Astrocyte (in vitro differentiated cells and primary cell): ENCODE data around the gene SLC35A3. TPM values are rescaled to one million over a fixed set of nuclear protein-coding genes. Genes with fewer than 3 reads are reported as not detected.
"Not testable (repeated sequence)": the region's sequence is repeated elsewhere in the genome, so short reads cannot be mapped to it uniquely, and the experiment has no call there.

Source experiments
- DNase-seq: peaks from one replicate; pipeline ENCODE4 v3.0.0-alpha.2; 2010; ENCODE audit warnings: low read depth
- FAIRE-seq: peaks from 2 replicates; lab custom pipeline; 2011; peaks lifted over from hg19 to GRCh38; lab: Jason Lieb, UNC
- H2AFZ ChIP-seq: 2 replicates; pipeline ENCODE4 v1.6.0; 2012; ENCODE audit warnings: low read depth, low read length, inconsistent platforms
- H3K27ac ChIP-seq: 2 replicates; pipeline ENCODE4 v1.5.1; 2011; ENCODE audit warnings: low read depth, low read length, inconsistent platforms
- H3K27me3 ChIP-seq: 2 replicates; pipeline ENCODE4 v1.6.0; 2011; ENCODE audit warnings: low read length, inconsistent platforms; ENCODE audit not compliant: insufficient read depth
- H3K36me3 ChIP-seq: 2 replicates; pipeline ENCODE4 v1.5.1; 2011; ENCODE audit warnings: low read length, inconsistent platforms; ENCODE audit not compliant: insufficient read depth
- H3K4me1 ChIP-seq: 2 replicates; pipeline ENCODE4 v1.5.1; 2011; ENCODE audit warnings: low read length, inconsistent platforms; ENCODE audit not compliant: insufficient read depth
- H3K4me2 ChIP-seq: 2 replicates; pipeline ENCODE4 v1.6.0; 2012; ENCODE audit warnings: low read length, inconsistent platforms
- H3K4me3 ChIP-seq: 2 replicates; pipeline ENCODE4 v1.5.1; 2011; ENCODE audit warnings: low read depth, mild to moderate bottlenecking, low read length, inconsistent platforms; ENCODE audit not compliant: insufficient read depth
- H3K79me2 ChIP-seq: 2 replicates; pipeline ENCODE4 v1.6.0; 2012; ENCODE audit warnings: mild to moderate bottlenecking, low read length, inconsistent platforms; ENCODE audit not compliant: insufficient read depth
- H3K9ac ChIP-seq: 2 replicates; pipeline ENCODE4 v1.6.0; 2012; ENCODE audit warnings: mild to moderate bottlenecking, low read length, inconsistent platforms
- H3K9me3 ChIP-seq: 2 replicates; pipeline ENCODE4 v1.5.1; 2012; ENCODE audit warnings: low read depth, mild to moderate bottlenecking, low read length, inconsistent platforms; ENCODE audit not compliant: insufficient read depth
- H4K20me1 ChIP-seq: 2 replicates; pipeline ENCODE4 v1.6.0; 2012; ENCODE audit warnings: low read length, inconsistent platforms; ENCODE audit not compliant: insufficient read depth
- H3K27ac Mint-ChIP-seq: one replicate; pipeline ENCODE4 v1.8.0; 2021; ENCODE audit warnings: mild to moderate bottlenecking, mixed read lengths; ENCODE audit not compliant: unreplicated experiment
- H3K27me3 Mint-ChIP-seq: one replicate; pipeline ENCODE4 v1.8.0; 2021; ENCODE audit warnings: low read depth, mixed read lengths; ENCODE audit not compliant: unreplicated experiment
- H3K36me3 Mint-ChIP-seq: one replicate; pipeline ENCODE4 v1.8.0; 2021; ENCODE audit warnings: low read depth, mixed read lengths; ENCODE audit not compliant: unreplicated experiment
- H3K4me1 Mint-ChIP-seq: one replicate; pipeline ENCODE4 v1.8.0; 2021; ENCODE audit warnings: low read depth, mixed read lengths; ENCODE audit not compliant: unreplicated experiment
- H3K4me3 Mint-ChIP-seq: one replicate; pipeline ENCODE4 v1.8.0; 2021; ENCODE audit warnings: mild to moderate bottlenecking, moderate library complexity, mixed read lengths; ENCODE audit not compliant: unreplicated experiment
- H3K9me3 Mint-ChIP-seq: one replicate; pipeline ENCODE4 v1.8.0; 2021; ENCODE audit warnings: mild to moderate bottlenecking, mixed read lengths; ENCODE audit not compliant: unreplicated experiment
- EZH2 ChIP-seq: IDR thresholded peaks from 2 replicates; pipeline ENCODE4 v1.6.1; 2012; ENCODE audit warnings: mild to moderate bottlenecking, low read length, inconsistent platforms; ENCODE audit not compliant: insufficient read depth
- total RNA-seq: library from RNA; stranded (reverse); gene quantifications from 2 replicates; pipeline ENCODE4 v1.2.1, GENCODE V29; 2021
- TF ChIP-seq, protein P1 (sequence below): IDR thresholded peaks from 2 replicates; pipeline ENCODE4 v1.5.1; 2011; ENCODE audit warnings: low read depth, mild to moderate bottlenecking, inconsistent platforms, low read length, moderate library complexity; ENCODE audit not compliant: insufficient read depth

SLC35A3 gene
- total RNA-seq, 1 donor from 2014 or later: 20.5 TPM

DNA sequence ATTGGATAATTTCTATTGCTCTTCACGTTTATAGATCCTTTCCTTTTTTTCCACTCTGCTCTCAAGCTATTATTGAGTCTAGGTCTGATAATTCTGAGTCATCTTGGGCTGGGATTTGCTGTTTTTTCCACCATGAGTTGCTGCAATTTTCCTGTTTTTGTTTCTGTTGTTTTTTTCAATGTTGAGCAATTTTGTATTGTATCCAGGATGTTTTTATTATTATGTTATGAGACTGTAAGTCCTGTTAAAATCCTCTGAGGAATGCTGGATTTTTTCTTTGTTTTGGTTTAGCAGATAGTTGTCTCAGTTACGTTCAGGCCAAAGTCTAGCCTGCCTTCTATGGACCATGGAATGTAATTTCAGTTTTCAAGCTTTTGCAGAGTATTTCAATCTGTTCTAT, 13.0 kb upstream of the SLC35A3 start:
- Mint-ChIP-seq H3K36me3 (no peaks in the 10 kb centered on the region), H3K9me3 (no peaks in the 10 kb centered on the region), H3K4me1 (no peaks in the 10 kb centered on the region), H3K27ac (no peak overlapping the region), H3K27me3 (no peaks in the 10 kb centered on the region), H3K4me3 (no peak overlapping the region)
- Histone ChIP-seq H3K9me3 (no peaks in the 10 kb centered on the region), H2AFZ (no peak overlapping the region), H4K20me1 (no peaks in the 10 kb centered on the region), H3K27me3 (no peaks in the 10 kb centered on the region), H3K36me3 (no peaks in the 10 kb centered on the region), H3K4me3 (no peak overlapping the region), H3K4me2 (no peak overlapping the region), H3K4me1 (no peaks in the 10 kb centered on the region), H3K79me2 (no peaks in the 10 kb centered on the region), H3K9ac (no peak overlapping the region), H3K27ac (no peak overlapping the region)
- no peak for FAIRE-seq
- no peak for TF ChIP-seq EZH2
- TF ChIP-seq, protein P1, sequence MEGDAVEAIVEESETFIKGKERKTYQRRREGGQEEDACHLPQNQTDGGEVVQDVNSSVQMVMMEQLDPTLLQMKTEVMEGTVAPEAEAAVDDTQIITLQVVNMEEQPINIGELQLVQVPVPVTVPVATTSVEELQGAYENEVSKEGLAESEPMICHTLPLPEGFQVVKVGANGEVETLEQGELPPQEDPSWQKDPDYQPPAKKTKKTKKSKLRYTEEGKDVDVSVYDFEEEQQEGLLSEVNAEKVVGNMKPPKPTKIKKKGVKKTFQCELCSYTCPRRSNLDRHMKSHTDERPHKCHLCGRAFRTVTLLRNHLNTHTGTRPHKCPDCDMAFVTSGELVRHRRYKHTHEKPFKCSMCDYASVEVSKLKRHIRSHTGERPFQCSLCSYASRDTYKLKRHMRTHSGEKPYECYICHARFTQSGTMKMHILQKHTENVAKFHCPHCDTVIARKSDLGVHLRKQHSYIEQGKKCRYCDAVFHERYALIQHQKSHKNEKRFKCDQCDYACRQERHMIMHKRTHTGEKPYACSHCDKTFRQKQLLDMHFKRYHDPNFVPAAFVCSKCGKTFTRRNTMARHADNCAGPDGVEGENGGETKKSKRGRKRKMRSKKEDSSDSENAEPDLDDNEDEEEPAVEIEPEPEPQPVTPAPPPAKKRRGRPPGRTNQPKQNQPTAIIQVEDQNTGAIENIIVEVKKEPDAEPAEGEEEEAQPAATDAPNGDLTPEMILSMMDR: no peak
- DNase-seq: no peak

DNA sequence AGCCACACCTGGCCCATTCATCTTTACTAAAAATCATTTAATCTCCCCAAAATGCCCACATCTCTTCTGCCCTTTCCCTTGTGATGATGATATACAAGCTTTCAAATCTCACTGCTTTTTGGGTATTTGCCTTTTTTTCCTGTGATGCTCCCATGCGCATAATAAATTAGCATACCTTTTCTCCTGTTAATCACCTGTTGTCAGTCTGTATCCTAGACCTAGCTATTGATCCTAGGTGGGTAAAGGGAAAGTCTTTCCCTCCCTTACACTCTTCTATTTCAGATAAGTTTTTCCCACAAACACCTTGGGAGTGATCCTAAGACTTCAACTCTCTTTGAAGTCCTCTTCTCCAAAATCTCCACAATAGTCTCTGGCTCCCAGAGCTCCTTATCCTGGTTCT, 12.0 kb upstream of the SLC35A3 start:
- H3K4me2 ChIP-seq: no peak overlapping the region
- no peak overlapping the region for H3K4me3 ChIP-seq
- TF ChIP-seq EZH2: no peak
- TF ChIP-seq, protein P1: no peak
- DNase-seq (no peak), FAIRE-seq (no peak)
- no peak overlapping the region for H3K4me3 Mint-ChIP-seq
- no peaks in the 10 kb centered on the region for H3K4me1 Mint-ChIP-seq
- H3K4me1 ChIP-seq: no peaks in the 10 kb centered on the region
- H4K20me1 ChIP-seq: no peaks in the 10 kb centered on the region
- no peaks in the 10 kb centered on the region for H3K36me3 ChIP-seq
- no peaks in the 10 kb centered on the region for H3K9me3 Mint-ChIP-seq
- H3K9ac ChIP-seq: no peak overlapping the region
- H3K79me2 ChIP-seq: no peaks in the 10 kb centered on the region
- no peaks in the 10 kb centered on the region for H3K36me3 Mint-ChIP-seq
- H3K27ac Mint-ChIP-seq: no peak overlapping the region
- no peaks in the 10 kb centered on the region for H3K9me3 ChIP-seq
- no peaks in the 10 kb centered on the region for H3K27me3 Mint-ChIP-seq
- H2AFZ ChIP-seq: no peak overlapping the region
- H3K27ac ChIP-seq: no peak overlapping the region
- no peaks in the 10 kb centered on the region for H3K27me3 ChIP-seq

DNA sequence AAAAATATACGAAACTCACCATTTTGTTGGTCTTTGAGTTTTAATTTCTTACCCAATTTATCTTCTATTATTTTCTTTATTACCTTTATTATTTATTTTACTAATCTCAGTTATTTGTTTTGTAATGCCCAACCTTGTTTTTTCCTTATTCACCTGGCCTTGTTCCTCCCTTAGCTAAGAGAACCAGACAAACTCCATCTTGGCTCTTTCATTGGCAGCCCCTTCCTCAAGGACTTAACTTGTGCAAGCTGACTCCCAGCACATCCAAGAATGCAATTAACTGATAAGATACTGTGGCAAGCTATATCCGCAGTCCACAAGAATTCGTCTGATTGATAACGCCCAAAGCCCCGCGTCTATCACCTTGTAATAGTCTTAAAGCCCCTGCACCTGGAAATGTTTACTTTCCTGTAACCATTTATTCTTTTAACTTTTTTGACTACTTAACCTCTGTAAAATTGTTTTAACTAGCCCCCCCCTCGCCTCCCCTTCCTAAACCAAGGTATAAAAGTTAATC, 10.5 kb upstream of the SLC35A3 start:
- H3K27ac Mint-ChIP-seq, H3K9ac ChIP-seq, H3K4me1 ChIP-seq, H3K79me2 ChIP-seq, H3K27ac ChIP-seq, H3K36me3 Mint-ChIP-seq, FAIRE-seq, H3K9me3 Mint-ChIP-seq, H3K9me3 ChIP-seq, H3K27me3 Mint-ChIP-seq, H2AFZ ChIP-seq, H4K20me1 ChIP-seq, H3K27me3 ChIP-seq, H3K4me3 Mint-ChIP-seq, H3K36me3 ChIP-seq, DNase-seq, H3K4me3 ChIP-seq, H3K4me2 ChIP-seq, H3K4me1 Mint-ChIP-seq: not testable (repeated sequence)

DNA sequence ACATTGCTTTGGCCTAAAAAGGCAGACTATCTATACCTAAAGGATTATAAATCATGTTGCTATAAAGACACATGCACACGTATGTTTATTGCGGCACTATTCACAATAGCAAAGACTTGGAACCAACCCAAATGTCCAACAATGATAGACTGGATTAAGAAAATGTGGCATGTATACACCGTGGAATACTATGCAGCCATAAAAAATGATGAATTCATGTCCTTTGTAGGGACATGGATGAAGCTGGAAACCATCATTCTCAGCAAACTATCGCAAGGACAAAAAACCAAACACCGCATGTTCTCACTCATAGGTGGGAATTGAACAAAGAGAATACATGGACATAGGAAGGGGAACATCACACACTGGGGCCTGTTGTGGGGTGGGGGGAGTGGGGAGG, 9.5 kb upstream of the SLC35A3 start:
- not testable (repeated sequence) for H2AFZ ChIP-seq, H3K4me3 ChIP-seq, H3K27me3 Mint-ChIP-seq, H3K4me1 ChIP-seq, FAIRE-seq, H3K36me3 Mint-ChIP-seq, H3K27ac Mint-ChIP-seq, H3K9ac ChIP-seq, H4K20me1 ChIP-seq, H3K27ac ChIP-seq, H3K27me3 ChIP-seq, H3K4me3 Mint-ChIP-seq, H3K9me3 ChIP-seq, H3K4me2 ChIP-seq, H3K9me3 Mint-ChIP-seq, DNase-seq, H3K36me3 ChIP-seq, H3K79me2 ChIP-seq, H3K4me1 Mint-ChIP-seq
